Superior temporal gyrus (tissue), 1 donor: ENCODE measurements around the gene SARDH.

Experiments
- DNase-seq: peaks from one replicate; pipeline ENCODE4 v3.0.0-alpha.2; 2016; ENCODE audit errors: extremely low spot score

The SARDH gene

DNA sequence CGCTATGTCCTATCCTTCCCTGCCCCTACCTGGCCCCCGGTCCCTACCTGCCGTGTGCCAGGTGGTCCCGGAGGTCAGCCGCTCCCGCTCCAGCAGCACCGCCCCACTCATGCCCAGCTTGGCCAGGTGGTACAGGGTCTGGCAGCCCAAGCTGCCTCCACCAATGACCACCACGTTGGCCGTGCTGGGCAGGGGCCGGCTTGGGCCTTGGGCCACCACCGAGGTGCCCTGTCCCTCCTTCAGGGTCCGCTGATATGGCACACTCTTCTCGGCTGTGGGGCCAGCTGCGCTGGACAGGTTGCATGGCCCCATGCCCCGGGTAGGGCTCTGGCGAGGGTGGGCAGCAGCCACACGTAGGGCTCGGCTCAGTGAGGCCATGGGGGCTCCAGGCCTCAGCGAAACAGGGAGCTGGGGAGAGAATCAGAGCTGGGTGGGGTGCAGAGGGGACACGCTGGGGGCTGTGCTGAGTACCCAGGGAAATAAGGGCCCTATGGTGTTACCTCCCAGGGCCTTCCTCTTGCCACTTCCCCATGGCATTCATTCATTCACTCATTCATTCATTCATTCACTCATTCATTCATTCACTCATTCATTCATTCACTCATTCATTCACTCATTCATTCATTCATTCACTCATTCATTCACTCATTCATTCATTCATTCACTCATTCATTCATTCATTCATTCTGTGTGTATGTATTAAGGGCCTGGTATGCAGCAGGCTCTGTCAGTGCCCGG lies 4.2 kb downstream of the SARDH start:
- DNase-seq = no peak

DNA sequence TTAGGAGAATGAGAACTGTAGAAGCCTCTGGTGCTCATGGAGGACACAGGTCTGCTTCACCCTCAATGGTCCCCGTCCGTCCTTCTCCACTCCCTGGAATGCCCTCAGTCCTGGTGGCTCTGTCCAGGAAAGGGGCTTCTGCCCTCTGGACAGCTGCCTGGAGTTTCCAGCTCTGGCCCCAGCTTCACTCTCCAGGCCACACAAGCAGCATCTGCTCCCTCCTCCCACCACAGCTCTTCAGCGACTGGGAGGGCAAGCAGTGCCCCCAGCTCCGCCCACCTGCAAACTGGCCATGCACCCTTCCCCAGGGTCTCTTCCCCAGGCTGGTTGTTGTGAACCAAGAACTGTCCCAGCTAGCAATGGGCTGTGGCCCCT lies 4.7 kb downstream of the SARDH start:
- no peak for DNase-seq

- no peak for DNase-seq
Measured at GRCh38 chr9:133732639-133733408, 5.3 kb downstream of the SARDH start.

GRCh38 chr9:133731876-133732638 lies 6.1 kb downstream of the SARDH start:
- DNase-seq = peak; percentile 21

DNA sequence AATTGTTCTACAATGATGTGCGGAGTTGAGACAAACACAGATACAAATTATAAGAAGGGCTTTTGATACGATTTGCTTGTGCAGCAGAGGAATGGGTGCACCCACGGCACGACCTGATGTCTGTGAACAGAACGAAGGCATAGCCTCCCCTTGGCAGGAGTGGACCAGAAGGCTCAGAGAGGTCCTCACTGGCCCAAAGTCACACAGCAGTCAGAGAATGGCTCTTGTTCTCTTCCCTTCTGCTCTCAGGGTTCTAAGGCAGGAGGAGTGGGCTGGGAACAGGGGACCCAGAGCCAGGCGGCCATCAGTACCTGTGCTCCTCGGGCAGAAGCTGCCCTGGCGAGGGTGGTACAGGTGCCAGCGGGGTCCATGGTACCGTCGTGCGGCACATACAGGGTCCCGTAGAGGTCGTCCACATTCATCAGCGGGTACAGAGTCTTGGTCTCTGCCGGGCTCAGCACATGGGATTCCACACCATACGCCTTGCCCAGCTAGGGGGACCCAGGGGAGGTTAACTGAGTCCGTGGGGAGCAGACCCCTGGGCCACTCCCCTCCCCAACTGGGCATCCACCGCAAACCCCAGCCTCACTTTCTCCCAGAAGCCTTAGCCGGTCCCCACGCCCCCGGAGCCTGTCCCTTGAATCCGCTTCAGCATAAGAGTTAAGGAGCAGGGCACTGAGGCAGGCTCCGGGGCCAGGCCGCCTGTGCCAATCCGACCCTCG lies 7.0 kb downstream of the SARDH start:
- no peak for DNase-seq

DNA sequence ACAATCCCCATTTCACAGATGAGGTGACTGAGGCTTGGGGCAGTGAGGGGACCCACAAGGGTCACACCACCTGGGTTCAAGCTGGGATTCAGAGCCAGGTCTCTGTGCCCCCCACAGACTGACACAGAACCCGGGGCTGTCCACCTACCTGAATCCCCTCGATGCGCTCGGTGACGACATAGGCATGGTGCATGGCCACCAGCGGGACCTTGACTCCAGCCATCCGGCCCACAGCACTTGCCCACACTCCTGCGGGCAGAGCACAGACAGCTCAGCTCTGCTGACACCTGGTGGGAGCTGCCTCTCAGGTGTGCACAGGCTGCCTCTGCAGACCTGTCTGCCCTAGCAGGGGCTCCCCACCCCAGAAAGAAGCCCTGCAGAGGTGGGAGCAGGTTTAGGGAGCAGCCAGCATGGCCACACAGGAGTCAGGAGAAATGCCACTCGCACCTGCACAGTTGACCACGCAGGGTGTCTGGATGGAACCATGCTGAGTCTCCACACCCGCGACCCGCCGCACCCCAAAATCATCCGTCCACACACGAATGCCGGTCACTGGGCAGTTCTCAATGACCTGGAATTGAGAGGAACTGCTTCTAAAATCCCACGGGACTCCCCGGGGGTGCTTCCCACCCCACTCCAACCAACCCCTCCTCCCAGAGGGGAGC lies 8.4 kb downstream of the SARDH start:
- DNase-seq = no peak

- no peak for DNase-seq
Measured at GRCh38 chr9:133728856-133729616, 9.1 kb downstream of the SARDH start.

- DNase-seq = no peak
Measured at GRCh38 chr9:133727876-133728441, 10.2 kb downstream of the SARDH start.

GRCh38 chr9:133727277-133727875 lies 10.8 kb downstream of the SARDH start:
- DNase-seq = no peak

DNA sequence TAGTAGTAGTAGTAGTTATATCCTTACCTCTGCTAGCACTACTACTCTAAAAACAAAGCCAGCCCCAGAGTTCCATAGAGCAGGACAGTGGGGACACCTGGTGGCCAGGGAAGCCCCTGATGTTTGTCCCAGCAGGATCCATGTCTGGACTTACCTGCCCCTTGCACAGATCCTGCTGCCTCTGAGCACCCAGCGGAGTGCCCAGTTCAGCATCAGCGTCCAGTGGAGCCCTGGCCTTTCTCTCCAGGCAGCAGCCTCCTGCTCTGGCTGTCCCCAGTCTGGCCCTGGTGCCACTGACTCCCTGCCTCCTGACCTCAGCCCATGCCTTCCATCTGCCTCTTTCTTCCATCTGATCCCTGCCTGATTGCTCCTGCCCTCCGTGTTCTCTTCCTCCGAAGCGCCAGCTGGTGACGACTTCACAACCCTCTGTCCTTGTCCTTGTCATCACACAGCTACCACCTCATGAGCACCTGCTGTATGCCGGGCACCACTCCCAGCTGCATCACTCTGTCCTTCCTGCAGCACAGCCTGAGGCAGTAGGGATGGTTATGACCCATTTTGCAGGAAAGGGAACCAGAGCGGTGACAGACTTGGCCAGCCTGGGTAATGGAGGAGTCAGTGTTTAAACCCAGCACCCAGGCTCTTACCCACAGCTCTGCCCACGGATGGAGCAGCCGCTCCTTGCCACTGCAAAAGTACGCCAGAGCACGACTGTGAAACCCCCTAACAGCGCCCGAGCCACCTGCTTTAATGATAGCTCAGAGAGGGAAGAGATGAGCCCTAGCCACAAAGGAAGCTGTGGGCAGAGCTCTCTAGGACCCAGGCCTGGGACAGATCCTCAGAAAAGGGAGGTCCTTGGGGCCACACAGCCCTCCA lies 11.5 kb downstream of the SARDH start:
- peak; percentile 67 for DNase-seq

DNA sequence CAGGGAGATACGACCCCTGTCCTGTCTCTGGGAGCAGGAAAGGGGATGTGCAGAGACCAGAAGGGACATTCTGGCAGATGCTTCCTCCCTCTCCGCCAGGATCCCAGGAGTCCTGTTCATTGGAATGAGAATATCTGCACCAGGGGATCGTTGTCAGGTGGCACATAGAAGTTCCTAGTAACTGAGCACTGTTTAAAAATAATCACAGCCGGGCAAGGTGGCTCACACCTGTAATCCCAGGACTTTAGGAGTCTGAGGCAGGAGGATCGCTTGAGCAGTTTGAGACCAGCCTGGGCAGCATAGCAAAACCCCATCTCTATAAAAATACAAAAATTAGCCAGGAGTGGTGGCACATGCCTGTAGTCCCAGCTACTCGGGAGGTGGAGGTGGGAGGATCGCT lies 12.3 kb downstream of the SARDH start:
- DNase-seq = no peak

GRCh38 chr9:133718563-133719315 lies 19.4 kb downstream of the SARDH start:
- DNase-seq = no peak

DNA sequence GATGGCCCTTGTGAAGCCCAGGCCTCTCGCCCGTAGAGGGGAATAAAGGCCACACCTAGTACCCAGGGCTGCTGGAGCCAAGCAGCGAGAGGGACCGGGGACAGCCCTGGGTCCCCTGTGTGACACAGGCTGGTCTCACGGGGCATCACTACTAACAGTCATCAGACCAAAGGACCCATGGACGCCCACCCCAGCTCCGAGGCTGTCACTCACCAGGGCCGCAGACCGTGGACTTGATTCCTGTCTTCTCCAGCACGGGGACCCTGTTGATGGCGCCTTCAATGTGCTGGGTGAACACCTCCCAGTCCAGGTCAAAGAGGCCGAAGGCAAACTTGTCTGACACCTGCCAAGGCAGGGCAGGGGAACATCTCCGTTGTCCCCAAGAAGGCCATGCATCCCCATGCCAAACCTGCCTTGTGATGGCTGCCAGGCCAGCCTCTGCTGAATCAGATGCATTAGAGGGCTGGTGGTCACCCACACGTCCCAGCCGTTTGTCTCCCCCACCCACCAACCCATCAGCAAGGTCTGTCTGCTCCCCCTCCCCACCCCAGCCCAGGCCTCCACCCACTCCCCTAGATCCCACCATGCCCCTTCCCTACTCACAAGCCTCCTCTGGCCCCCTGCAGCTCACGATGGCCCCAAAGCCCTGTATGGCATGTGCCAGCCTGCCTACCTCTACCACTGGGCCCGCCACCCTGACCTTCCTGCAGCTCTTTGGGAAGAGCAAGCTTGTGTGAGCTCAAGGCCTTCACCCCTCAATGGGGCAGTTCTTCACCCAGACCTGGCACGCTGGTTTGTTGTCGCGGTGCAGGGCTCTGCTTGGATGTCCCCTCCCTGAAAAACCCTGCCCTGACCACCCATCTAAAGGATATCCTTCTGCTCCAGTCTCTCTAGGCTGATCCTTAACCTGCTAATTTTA lies 20.8 kb downstream of the SARDH start:
- DNase-seq = no peak

DNA sequence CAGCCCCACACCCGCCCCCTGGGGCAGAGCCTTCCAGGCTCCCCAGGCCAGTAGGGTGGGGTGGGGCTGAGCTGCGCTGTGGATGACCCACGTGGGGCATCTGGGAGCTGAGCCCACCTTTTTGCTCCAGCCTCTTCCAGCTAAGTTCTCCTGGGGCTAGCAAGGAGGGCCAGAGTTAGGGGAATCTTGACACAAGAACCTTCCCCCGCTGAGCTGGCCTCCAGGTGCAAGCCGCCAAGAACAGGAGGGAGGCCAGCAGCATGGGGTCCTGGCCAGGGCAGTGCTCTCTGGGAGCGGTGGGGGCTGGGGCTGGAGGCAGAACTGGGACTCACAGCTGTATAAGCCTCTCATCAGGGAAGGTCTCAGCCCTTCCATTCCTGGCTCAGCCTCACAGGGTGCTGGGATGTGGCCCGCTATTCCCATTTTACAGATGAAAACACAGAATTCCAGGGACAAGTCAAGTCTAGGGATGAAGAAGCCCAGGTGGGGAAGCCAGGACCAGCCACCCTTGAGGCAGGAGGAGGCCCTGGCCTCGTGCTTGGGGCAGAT lies 21.5 kb downstream of the SARDH start:
- DNase-seq = no peak

DNA sequence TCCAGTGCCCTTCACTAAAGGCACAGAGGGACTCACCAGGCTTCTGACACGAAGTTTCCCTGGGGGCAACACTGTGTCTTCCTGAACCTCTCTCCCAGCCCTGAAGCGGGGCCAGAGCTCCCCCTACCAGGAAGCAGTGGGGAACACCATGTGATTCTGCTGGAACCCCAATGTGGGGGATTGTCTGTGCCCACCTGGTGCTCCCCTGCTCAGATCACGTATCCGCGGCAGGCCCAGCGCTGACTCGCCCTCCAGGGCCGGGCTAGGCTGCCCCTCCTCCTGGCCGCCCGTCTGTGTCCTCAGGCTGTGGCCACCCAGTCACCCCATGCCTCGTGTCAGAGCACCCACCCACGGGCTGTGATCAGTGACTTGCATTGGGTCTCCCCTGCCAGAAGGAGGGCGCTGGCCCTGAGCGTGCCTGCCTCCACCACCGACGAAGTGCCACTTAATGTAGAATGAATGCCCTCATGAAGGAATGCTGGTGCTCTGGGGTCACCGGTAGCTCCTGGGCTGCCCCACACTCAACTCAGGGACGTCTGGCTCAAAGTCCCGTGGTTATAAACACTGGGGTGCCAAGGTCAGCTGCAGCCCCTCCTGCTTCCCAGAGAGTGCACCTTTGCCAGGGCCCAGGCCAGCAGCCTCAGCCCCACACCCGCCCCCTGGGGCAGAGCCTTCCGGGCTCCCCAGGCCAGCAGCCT lies 22.1 kb downstream of the SARDH start:
- no peak for DNase-seq

DNA sequence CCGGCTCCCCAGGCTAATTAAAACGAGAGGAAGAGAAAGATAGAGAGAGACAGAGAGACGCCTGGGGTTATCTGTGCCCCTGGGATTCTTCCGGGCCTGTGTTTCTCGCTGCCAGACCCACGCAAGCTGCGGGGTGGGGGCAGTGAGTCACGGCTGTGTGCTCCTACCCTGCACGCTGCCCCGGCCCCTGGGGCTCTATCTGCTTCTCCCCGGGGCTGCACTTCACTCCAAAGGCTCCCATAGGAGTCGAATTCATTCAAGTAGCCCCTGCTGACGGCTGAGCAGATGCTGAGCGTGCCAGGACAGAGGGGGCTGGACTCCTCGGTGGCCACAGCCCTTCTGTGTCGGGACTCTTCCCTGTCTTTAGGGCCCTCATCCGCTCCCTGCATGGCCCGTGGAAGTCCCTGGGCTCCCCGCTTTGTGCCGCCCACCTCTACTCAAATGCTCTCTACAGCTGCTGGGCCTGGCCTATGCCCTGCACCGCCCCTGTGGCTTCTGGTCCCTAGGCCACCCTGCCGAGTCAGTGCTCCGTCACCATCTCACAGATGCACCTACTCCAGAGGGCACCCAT lies 22.8 kb downstream of the SARDH start:
- no peak for DNase-seq
